ENCODE measurements around the gene HOXA7. TPM values are rescaled to one million over a fixed set of nuclear protein-coding genes. Genes with fewer than 3 reads are reported as not detected.
A peak's percentile ranks its signal among the peaks of the same experiment; 100 is the strongest.

HOXA7 gene
- polyA plus RNA-seq, 1 of the 3 experiments (the other 2 are of a cell fraction) = not detected

DNA sequence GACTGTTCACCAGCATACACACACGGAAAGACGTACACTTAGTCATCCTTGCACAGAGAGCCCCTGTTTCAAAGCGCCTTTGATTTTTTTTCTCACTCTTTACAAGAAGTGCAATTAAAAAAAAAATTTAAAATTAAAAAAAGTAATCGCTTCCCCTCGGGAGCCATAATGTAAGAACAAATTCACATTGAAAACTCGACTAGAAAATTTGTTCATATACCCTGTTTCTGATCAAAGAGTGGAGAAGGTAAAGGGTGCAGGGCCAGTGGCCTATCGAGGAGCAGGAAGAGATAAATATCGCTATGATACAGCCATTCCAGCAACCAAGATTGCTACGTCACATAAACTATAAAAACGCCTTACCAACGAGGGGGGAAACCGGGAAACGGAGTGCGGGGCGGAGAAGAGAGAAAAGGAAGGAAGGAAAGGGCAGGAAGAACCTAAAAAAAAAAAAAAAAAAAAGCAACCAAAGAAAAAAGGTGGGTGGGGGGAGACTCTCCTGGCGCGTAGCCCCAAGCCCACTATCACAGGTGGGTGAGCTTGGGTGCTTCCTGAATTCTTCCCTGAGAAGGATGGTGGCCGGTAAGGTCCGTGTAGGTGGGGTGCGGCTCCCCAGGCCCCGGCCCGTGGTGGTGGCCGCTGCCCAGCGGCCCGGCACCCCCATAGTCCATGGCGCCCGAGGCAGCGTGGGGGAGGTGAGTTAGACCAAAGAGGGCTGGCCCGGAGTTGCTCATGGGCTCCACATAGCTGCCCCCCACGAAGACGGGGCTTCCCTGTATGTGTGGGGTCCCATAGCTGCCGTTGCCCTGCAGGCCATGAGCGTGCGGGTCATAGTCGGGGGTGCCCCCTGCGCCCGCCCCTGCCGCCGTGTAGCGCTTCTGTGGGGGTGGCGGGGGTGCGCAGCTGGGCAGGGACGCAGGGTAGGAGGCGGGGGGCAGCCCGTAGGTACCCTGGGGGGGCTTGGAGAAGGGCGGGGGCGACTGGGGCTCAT lies 48.8 kb downstream of the HOXA7 start:
- Histone ChIP-seq H3K4me3 (ENCODE audit: low read depth in 2 of 2, low read length in 1 of 2) (no peak overlapping the region), H3K4me2 (no peak overlapping the region), H3K9me3 (no peaks in the 10 kb centered on the region), H3F3A (replicated peaks; ENCODE audit: insufficient read depth) (peaks cover 5% of the 10 kb centered on the region), H4K20me1 (ENCODE audit: insufficient read depth) (no peaks in the 10 kb centered on the region), H3K9ac (no peak overlapping the region), H3K4me1 (ENCODE audit: control insufficient read depth in 1 of 2, insufficient read depth in 2 of 2, low read depth in 1 of 2, low read length in 1 of 2) (no peaks in the 10 kb centered on the region; a peak in 1 of 4 replicates), H3K36me3 (replicated peaks in 1 of 2; ENCODE audit: control insufficient read depth in 1 of 2, insufficient read depth in 2 of 2, low read length in 1 of 2) (no peaks in the 10 kb centered on the region), H2AFZ (ENCODE audit: low read depth) (no peak overlapping the region), H3K27me3 (ENCODE audit: insufficient read depth) (peaks cover 99% of the 10 kb centered on the region), H3K79me2 (ENCODE audit: insufficient read depth) (no peaks in the 10 kb centered on the region), H3K9me2 (no peaks in the 10 kb centered on the region), H3K27ac (ENCODE audit: low read depth in 2 of 2, low read length in 1 of 2) (no peak overlapping the region)
- CTCF ChIA-PET = interaction anchor here (2.0 kb wide), 1 partner anchor 9 kb away, joined by 6 read pairs; no protein-coding TSS in a partner anchor
- WGBS (ENCODE audit: low lambda C conversion rate) = 14% methylated on average over 28 of the region's 47 CpGs
- TF ChIP-seq NFIC (IDR thresholded peaks at IDR 0.05; ENCODE audit: borderline replicate concordance) (no peak), JUND (IDR thresholded peaks at IDR 0.05) (no peak), POLR2AphosphoS5 (IDR thresholded peaks at IDR 0.05; ENCODE audit: low read depth, low read length) (no peak), SIN3A (IDR thresholded peaks at IDR 0.05; ENCODE audit: borderline replicate concordance, low read depth, low read length) (no peak), CHD2 (IDR thresholded peaks at IDR 0.05; ENCODE audit: low read length, partially characterized antibody) (no peak), MXI1 (IDR thresholded peaks at IDR 0.05; ENCODE audit: low read depth, low read length) (no peak), RFX5 (IDR thresholded peaks at IDR 0.05; ENCODE audit: low read length) (no peak)
- POLR2A ChIA-PET = no interaction called here
- no peak for DNase-seq

GRCh38 chr7:27106901-27107240 lies 49.6 kb downstream of the HOXA7 start:
- Histone ChIP-seq H3K9me3 (no peaks in the 10 kb centered on the region), H3K9ac (no peak overlapping the region), H3K4me1 (ENCODE audit: control insufficient read depth in 1 of 2, insufficient read depth in 2 of 2, low read depth in 1 of 2, low read length in 1 of 2) (no peaks in the 10 kb centered on the region; a peak in 1 of 4 replicates), H3K36me3 (replicated peaks in 1 of 2; ENCODE audit: control insufficient read depth in 1 of 2, insufficient read depth in 2 of 2, low read length in 1 of 2) (no peaks in the 10 kb centered on the region), H3K4me2 (peak overlapping the region; percentile 21; the same call in 1 of the 2 replicates), H3K4me3 (ENCODE audit: low read depth in 2 of 2, low read length in 1 of 2) (no peak overlapping the region), H4K20me1 (ENCODE audit: insufficient read depth) (no peaks in the 10 kb centered on the region), H3K9me2 (no peaks in the 10 kb centered on the region), H2AFZ (ENCODE audit: low read depth) (no peak overlapping the region), H3K27me3 (ENCODE audit: insufficient read depth) (peaks cover 100% of the 10 kb centered on the region), H3F3A (replicated peaks; ENCODE audit: insufficient read depth) (peaks cover 2% of the 10 kb centered on the region), H3K27ac (ENCODE audit: low read depth in 2 of 2, low read length in 1 of 2) (no peak overlapping the region), H3K79me2 (ENCODE audit: insufficient read depth) (no peaks in the 10 kb centered on the region)
- WGBS (ENCODE audit: low lambda C conversion rate) = 14% methylated on average over 14 of the region's 14 CpGs
- DNase-seq = no peak
- CTCF ChIA-PET = interaction anchor here (2.0 kb wide), 1 partner anchor 10 kb away, joined by 6 read pairs; no protein-coding TSS in a partner anchor
- POLR2A ChIA-PET = no interaction called here
- TF ChIP-seq, protein P1, sequence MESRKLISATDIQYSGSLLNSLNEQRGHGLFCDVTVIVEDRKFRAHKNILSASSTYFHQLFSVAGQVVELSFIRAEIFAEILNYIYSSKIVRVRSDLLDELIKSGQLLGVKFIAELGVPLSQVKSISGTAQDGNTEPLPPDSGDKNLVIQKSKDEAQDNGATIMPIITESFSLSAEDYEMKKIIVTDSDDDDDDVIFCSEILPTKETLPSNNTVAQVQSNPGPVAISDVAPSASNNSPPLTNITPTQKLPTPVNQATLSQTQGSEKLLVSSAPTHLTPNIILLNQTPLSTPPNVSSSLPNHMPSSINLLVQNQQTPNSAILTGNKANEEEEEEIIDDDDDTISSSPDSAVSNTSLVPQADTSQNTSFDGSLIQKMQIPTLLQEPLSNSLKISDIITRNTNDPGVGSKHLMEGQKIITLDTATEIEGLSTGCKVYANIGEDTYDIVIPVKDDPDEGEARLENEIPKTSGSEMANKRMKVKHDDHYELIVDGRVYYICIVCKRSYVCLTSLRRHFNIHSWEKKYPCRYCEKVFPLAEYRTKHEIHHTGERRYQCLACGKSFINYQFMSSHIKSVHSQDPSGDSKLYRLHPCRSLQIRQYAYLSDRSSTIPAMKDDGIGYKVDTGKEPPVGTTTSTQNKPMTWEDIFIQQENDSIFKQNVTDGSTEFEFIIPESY (IDR thresholded peaks at IDR 0.05; ENCODE audit: borderline replicate concordance, low read depth) = no peak
- TF ChIP-seq USF1 (IDR thresholded peaks at IDR 0.05; ENCODE audit: borderline replicate concordance, low read depth) = no peak
- no peak for TF ChIP-seq RFX5 (IDR thresholded peaks at IDR 0.05; ENCODE audit: low read length)
- TF ChIP-seq IRF3 (IDR thresholded peaks at IDR 0.05; ENCODE audit: low read depth, low read length) = no peak
- TF ChIP-seq, protein P2, sequence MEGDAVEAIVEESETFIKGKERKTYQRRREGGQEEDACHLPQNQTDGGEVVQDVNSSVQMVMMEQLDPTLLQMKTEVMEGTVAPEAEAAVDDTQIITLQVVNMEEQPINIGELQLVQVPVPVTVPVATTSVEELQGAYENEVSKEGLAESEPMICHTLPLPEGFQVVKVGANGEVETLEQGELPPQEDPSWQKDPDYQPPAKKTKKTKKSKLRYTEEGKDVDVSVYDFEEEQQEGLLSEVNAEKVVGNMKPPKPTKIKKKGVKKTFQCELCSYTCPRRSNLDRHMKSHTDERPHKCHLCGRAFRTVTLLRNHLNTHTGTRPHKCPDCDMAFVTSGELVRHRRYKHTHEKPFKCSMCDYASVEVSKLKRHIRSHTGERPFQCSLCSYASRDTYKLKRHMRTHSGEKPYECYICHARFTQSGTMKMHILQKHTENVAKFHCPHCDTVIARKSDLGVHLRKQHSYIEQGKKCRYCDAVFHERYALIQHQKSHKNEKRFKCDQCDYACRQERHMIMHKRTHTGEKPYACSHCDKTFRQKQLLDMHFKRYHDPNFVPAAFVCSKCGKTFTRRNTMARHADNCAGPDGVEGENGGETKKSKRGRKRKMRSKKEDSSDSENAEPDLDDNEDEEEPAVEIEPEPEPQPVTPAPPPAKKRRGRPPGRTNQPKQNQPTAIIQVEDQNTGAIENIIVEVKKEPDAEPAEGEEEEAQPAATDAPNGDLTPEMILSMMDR (IDR thresholded peaks at IDR 0.05) = no peak
- no peak for TF ChIP-seq SMC3 (IDR thresholded peaks at IDR 0.05; ENCODE audit: low read depth, low read length)
- no peak for TF ChIP-seq YY1 (IDR thresholded peaks at IDR 0.05; ENCODE audit: low read depth)
- TF ChIP-seq TEAD4 (IDR thresholded peaks at IDR 0.05; ENCODE audit: borderline replicate concordance, insufficient read depth) = no peak
- no peak for TF ChIP-seq PBX3 (IDR thresholded peaks at IDR 0.05)
- TF ChIP-seq RXRA (IDR thresholded peaks at IDR 0.05; ENCODE audit: borderline replicate concordance, low read depth) = no peak

Measured in SK-N-SH (cell line).